ENCODE data around the gene IQCN.

GRCh38 chr19:18301718-18302111 lies 27.5 kb upstream of the IQCN start:
- TF ChIP-seq CTCF (optimal IDR thresholded peaks at IDR 0.05 in 1 of 3, IDR thresholded peaks at IDR 0.05 in 1 of 3, conservative IDR thresholded peaks at IDR 0.05 in 1 of 3; ENCODE audit: extremely low read depth in 1 of 3, insufficient read depth in 2 of 3, low read length in 3 of 3) (no peak), EZH2 (IDR thresholded peaks at IDR 0.05; ENCODE audit: low read length) (no peak)
